MM.1S (cell line): Measurements from ENCODE around the gene ZBTB1.

Source experiments
- DNase-seq: peaks from one replicate; pipeline ENCODE4 v3.0.0-alpha.2; 2015
- H2AFZ ChIP-seq: fragments of 300-600 bp; sonication (generic); 2 replicates; pipeline ENCODE4 v1.6.0; 2016; ENCODE audit warnings: antibody characterized with exemption, low read length
- H3F3A ChIP-seq: fragments of 300-600 bp; sonication (generic); 2 replicates; pipeline ENCODE4 v1.6.1; 2016; ENCODE audit warnings: mild to moderate bottlenecking, antibody characterized with exemption, low read length, moderate library complexity, mixed read lengths; ENCODE audit not compliant: insufficient read depth
- H3K27ac ChIP-seq: fragments of 300-600 bp; sonication (generic); 2 replicates; pipeline ENCODE4 v1.5.1; 2016; ENCODE audit warnings: mild to moderate bottlenecking, low read length
- H3K27me3 ChIP-seq: fragments of 300-600 bp; sonication (generic); replicated peaks from 2 replicates; pipeline ENCODE4 v1.6.0; 2016; ENCODE audit warnings: low read length; ENCODE audit not compliant: insufficient read depth
- H3K36me3 ChIP-seq: fragments of 300-600 bp; sonication (generic); replicated peaks from 2 replicates; pipeline ENCODE4 v1.6.1; 2016; ENCODE audit warnings: mild to moderate bottlenecking, low read length, mixed read lengths; ENCODE audit not compliant: insufficient read depth
- H3K4me1 ChIP-seq: fragments of 300-600 bp; sonication (generic); 2 replicates; pipeline ENCODE4 v1.6.1; 2016; ENCODE audit warnings: low read length, mixed read lengths
- H3K4me2 ChIP-seq: fragments of 300-600 bp; sonication (generic); 2 replicates; pipeline ENCODE4 v1.6.0; 2016; ENCODE audit warnings: low read depth, low read length
- H3K4me3 ChIP-seq: fragments of 300-600 bp; sonication (generic); 2 replicates; pipeline ENCODE4 v1.5.1; 2016; ENCODE audit warnings: low read length, mixed read lengths
- H3K79me2 ChIP-seq: fragments of 300-600 bp; sonication (generic); 2 replicates; pipeline ENCODE4 v1.6.1; 2016; ENCODE audit warnings: mixed run types, low read length, mixed read lengths
- H3K9ac ChIP-seq: fragments of 300-600 bp; sonication (generic); 2 replicates; pipeline ENCODE4 v1.6.1; 2016; ENCODE audit warnings: low read length, mixed read lengths
- H3K9me2 ChIP-seq: fragments of 300-600 bp; sonication (generic); replicated peaks from 2 replicates; pipeline ENCODE4 v1.6.1; 2016; ENCODE audit warnings: mild to moderate bottlenecking, low read length, mixed read lengths; ENCODE audit not compliant: insufficient read depth
- H3K9me3 ChIP-seq: fragments of 300-600 bp; sonication (generic); replicated peaks from 2 replicates; pipeline ENCODE4 v1.6.1; 2016; ENCODE audit warnings: mild to moderate bottlenecking, low read length, mixed read lengths; ENCODE audit not compliant: insufficient read depth
- H4K20me1 ChIP-seq: fragments of 300-600 bp; sonication (generic); 2 replicates; pipeline ENCODE4 v1.6.1; 2016; ENCODE audit warnings: mild to moderate bottlenecking, low read length, moderate library complexity, mixed read lengths; ENCODE audit not compliant: insufficient read depth
- CTCF ChIP-seq: fragments of 300-600 bp; sonication (generic); IDR thresholded peaks from 2 replicates; pipeline ENCODE4 v1.5.1; 2016; ENCODE audit warnings: antibody characterized with exemption, low read length, mixed read lengths
- EZH2 ChIP-seq: fragments of 300-600 bp; sonication (generic); optimal IDR thresholded peaks from 2 replicates; pipeline ENCODE3; 2017; ENCODE audit warnings: low read depth, mild to moderate bottlenecking, antibody characterized with exemption, low read length, mixed read lengths
- EZH2phosphoT487 ChIP-seq: fragments of 300-600 bp; sonication (generic); IDR thresholded peaks from 2 replicates; pipeline ENCODE4 v1.6.1; 2018; ENCODE audit warnings: antibody characterized with exemption, low read length

ZBTB1 gene

GRCh38 chr14:64467566-64467965 is 37.0 kb upstream of the ZBTB1 start:
- Histone ChIP-seq H3K9ac (no peak overlapping the region), H3K27ac (no peak overlapping the region), H3F3A (peaks cover 14% of the 10 kb centered on the region), H4K20me1 (no peaks in the 10 kb centered on the region), H3K4me1 (peaks cover 8% of the 10 kb centered on the region; the same call in 1 of the 2 replicates), H2AFZ (no peak overlapping the region), H3K4me2 (no peak overlapping the region), H3K36me3 (no peaks in the 10 kb centered on the region), H3K27me3 (no peaks in the 10 kb centered on the region), H3K4me3 (no peak overlapping the region), H3K79me2 (no peaks in the 10 kb centered on the region), H3K9me2 (no peaks in the 10 kb centered on the region), H3K9me3 (no peaks in the 10 kb centered on the region)
- DNase-seq = no peak
- no peak for TF ChIP-seq EZH2

- H3K4me1 ChIP-seq = peaks cover 8% of the 10 kb centered on the region; the same call in 1 of the 2 replicates
- no peak overlapping the region for H2AFZ ChIP-seq
- no peaks in the 10 kb centered on the region for H3K9me3 ChIP-seq
- H3K4me2 ChIP-seq = no peak overlapping the region
- no peaks in the 10 kb centered on the region for H3K36me3 ChIP-seq
- H4K20me1 ChIP-seq = no peaks in the 10 kb centered on the region
- no peak overlapping the region for H3K9ac ChIP-seq
- DNase-seq = no peak
- H3K27ac ChIP-seq = no peak overlapping the region
- H3K9me2 ChIP-seq = no peaks in the 10 kb centered on the region
- H3K4me3 ChIP-seq = no peak overlapping the region
- H3K79me2 ChIP-seq = no peaks in the 10 kb centered on the region
- peaks cover 14% of the 10 kb centered on the region for H3F3A ChIP-seq
- no peaks in the 10 kb centered on the region for H3K27me3 ChIP-seq
- no peak for TF ChIP-seq CTCF
- no peak for TF ChIP-seq EZH2
- TF ChIP-seq EZH2phosphoT487 = no peak
Observed at GRCh38 chr14:64468451-64468850, 36.1 kb upstream of the ZBTB1 start.

GRCh38 chr14:64474041-64474440 is 30.5 kb upstream of the ZBTB1 start:
- H3K27ac ChIP-seq = no peak overlapping the region
- H3K9me3 ChIP-seq = no peaks in the 10 kb centered on the region
- H3K9me2 ChIP-seq = no peaks in the 10 kb centered on the region
- TF ChIP-seq CTCF = no peak
- no peak for TF ChIP-seq EZH2phosphoT487
- TF ChIP-seq EZH2 = no peak
- DNase-seq = no peak
- no peaks in the 10 kb centered on the region for H3K4me1 ChIP-seq
- H3F3A ChIP-seq = no peaks in the 10 kb centered on the region
- no peaks in the 10 kb centered on the region for H3K27me3 ChIP-seq
- no peaks in the 10 kb centered on the region for H3K36me3 ChIP-seq
- H3K4me2 ChIP-seq = no peak overlapping the region
- H4K20me1 ChIP-seq = no peaks in the 10 kb centered on the region
- no peak overlapping the region for H3K9ac ChIP-seq
- no peak overlapping the region for H3K4me3 ChIP-seq
- H2AFZ ChIP-seq = no peak overlapping the region
- H3K79me2 ChIP-seq = no peaks in the 10 kb centered on the region

GRCh38 chr14:64474698-64475097 is 29.9 kb upstream of the ZBTB1 start:
- H3K4me2 ChIP-seq = no peak overlapping the region
- DNase-seq = no peak
- H3F3A ChIP-seq = no peaks in the 10 kb centered on the region
- no peaks in the 10 kb centered on the region for H3K9me2 ChIP-seq
- no peak overlapping the region for H3K9ac ChIP-seq
- no peaks in the 10 kb centered on the region for H3K36me3 ChIP-seq
- no peaks in the 10 kb centered on the region for H3K79me2 ChIP-seq
- no peaks in the 10 kb centered on the region for H3K4me1 ChIP-seq
- no peaks in the 10 kb centered on the region for H3K9me3 ChIP-seq
- no peak overlapping the region for H3K27ac ChIP-seq
- H3K27me3 ChIP-seq = no peaks in the 10 kb centered on the region
- no peak overlapping the region for H2AFZ ChIP-seq
- no peak overlapping the region for H3K4me3 ChIP-seq
- H4K20me1 ChIP-seq = no peaks in the 10 kb centered on the region
- TF ChIP-seq EZH2phosphoT487 = no peak
- TF ChIP-seq CTCF = no peak
- no peak for TF ChIP-seq EZH2
